GM10248 (cell line): Measurements from ENCODE around the gene NBPF3.
"Not testable (repeated sequence)": the region's sequence is repeated elsewhere in the genome, so short reads cannot be mapped to it uniquely, and the experiment has no call there.

ENCODE experiments used
- CTCF ChIA-PET: fragments of 300-600 bp; sonication (Branson Sonifier 250); formaldehyde crosslinking; extraction: SDS; loops from one replicate; lab custom pipeline; 2021; ENCODE audit warnings: antibody characterized with exemption; lab: Yijun Ruan, JAX
- POLR2A ChIA-PET: fragments of 350-650 bp; sonication (Branson Sonifier 250); formaldehyde crosslinking; extraction: SDS; loops from one replicate; lab custom pipeline; 2020; ENCODE audit warnings: antibody characterized with exemption; lab: Yijun Ruan, JAX
- DNase-seq: peaks from one replicate; pipeline ENCODE4 v3.0.0; 2012; ENCODE audit errors: extremely low spot score
- CTCF ChIP-seq: IDR thresholded peaks from 2 replicates; pipeline ENCODE4 v1.5.1; 2012; ENCODE audit warnings: mild to moderate bottlenecking, low read depth; ENCODE audit errors: extremely low read depth, missing control alignments, control extremely low read depth

The NBPF3 gene

GRCh38 chr1:21447311-21447710 is 7.4 kb downstream of the NBPF3 start:
- DNase-seq = no peak
- POLR2A ChIA-PET = no interaction called here
- TF ChIP-seq CTCF = no peak
- CTCF ChIA-PET = no interaction called here

- ChIA-PET CTCF (no interaction called here), POLR2A (no interaction called here)
- DNase-seq = no peak
- TF ChIP-seq CTCF = no peak
Observed at GRCh38 chr1:21449906-21450305, 10.0 kb downstream of the NBPF3 start.

- ChIA-PET POLR2A (no interaction called here), CTCF (no interaction called here)
- DNase-seq = no peak
- no peak for TF ChIP-seq CTCF
Observed at GRCh38 chr1:21451212-21451611, 11.3 kb downstream of the NBPF3 start.

GRCh38 chr1:21451981-21452411 is 12.1 kb downstream of the NBPF3 start:
- no peak for TF ChIP-seq CTCF
- POLR2A ChIA-PET = no interaction called here
- no peak for DNase-seq
- CTCF ChIA-PET = no interaction called here

GRCh38 chr1:21453964-21454614 is 14.2 kb downstream of the NBPF3 start:
- DNase-seq, CTCF ChIA-PET, POLR2A ChIA-PET: not testable (repeated sequence)

- DNase-seq, POLR2A ChIA-PET, CTCF ChIA-PET: not testable (repeated sequence)
Observed at GRCh38 chr1:21454904-21455303, 15.0 kb downstream of the NBPF3 start.

- POLR2A ChIA-PET = no interaction called here
- no peak for TF ChIP-seq CTCF
- DNase-seq = no peak
- CTCF ChIA-PET = no interaction called here
Observed at GRCh38 chr1:21457654-21458053, 17.7 kb downstream of the NBPF3 start.

- POLR2A ChIA-PET, DNase-seq, CTCF ChIA-PET: not testable (repeated sequence)
Observed at GRCh38 chr1:21465127-21465526, 25.2 kb downstream of the NBPF3 start.

- DNase-seq, POLR2A ChIA-PET, CTCF ChIA-PET: not testable (repeated sequence)
Observed at GRCh38 chr1:21467946-21468345, 28.0 kb downstream of the NBPF3 start.
